Esophagus (tissue), 2 donors: ENCODE measurements around the gene CHMP4A. TPM values are rescaled to one million over a fixed set of nuclear protein-coding genes. Genes with fewer than 3 reads are reported as not detected.
"Not testable (repeated sequence)": the region's sequence is repeated elsewhere in the genome, so short reads cannot be mapped to it uniquely, and the experiment has no call there.

Experiments used
- H3K27ac ChIP-seq, 2 donors: one replicate each; pipeline ENCODE4 v1.5.1; 2013; ENCODE audit warnings: low read depth in 2 of 2, mild to moderate bottlenecking in 2 of 2, inconsistent platforms in 1 of 2, low read length in 1 of 2, moderate library complexity in 1 of 2
- H3K27me3 ChIP-seq, 2 donors: one replicate each; pipeline ENCODE4 v1.6.1; 2013; ENCODE audit warnings: low read length in 2 of 2, control low read depth in 1 of 2, mild to moderate bottlenecking in 1 of 2; ENCODE audit not compliant: insufficient read depth in 2 of 2, control insufficient read depth in 1 of 2
- H3K36me3 ChIP-seq, 2 donors: one replicate each; pipeline ENCODE4 v1.6.1; 2013; ENCODE audit warnings: low read length in 1 of 2; ENCODE audit not compliant: control insufficient read depth in 2 of 2, insufficient read depth in 2 of 2
- H3K4me1 ChIP-seq, 2 donors: one replicate each; pipeline ENCODE4 v1.6.1; 2013; ENCODE audit warnings: low read length in 1 of 2; ENCODE audit not compliant: control insufficient read depth in 2 of 2, insufficient read depth in 2 of 2
- H3K4me3 ChIP-seq, 2 donors: one replicate each; pipeline ENCODE4 v1.5.1; 2013; ENCODE audit warnings: low read length in 2 of 2, mild to moderate bottlenecking in 2 of 2, low read depth in 1 of 2, moderate library complexity in 1 of 2
- H3K9me3 ChIP-seq, 2 donors: one replicate each; pipeline ENCODE4 v1.6.1; 2013; ENCODE audit warnings: mild to moderate bottlenecking in 2 of 2, low read depth in 1 of 2, low read length in 1 of 2, moderate library complexity in 1 of 2; ENCODE audit not compliant: control insufficient read depth in 2 of 2, insufficient read depth in 1 of 2
- WGBS, 2 donors: extraction: QIAGEN DNeasy Blood & Tissue Kit; methylation state at CpG; one replicate each; pipeline ENCODE4 v1.1.7; 2013; 5-methylcytosine and 5-hydroxymethylcytosine counted together
- polyA plus RNA-seq, 2 donors: library from polyadenylated mRNA; stranded (reverse); fragments of 200-250 nt; gene quantifications; one replicate each; pipeline ENCODE4 v1.2.3, GENCODE V29; 2013
- donor health status: healthy with polysubstance abuse.
- donor health status: Bipolar disorder and iron deficiency.

CHMP4A gene
- polyA plus RNA-seq, 2 donors = 37.0 to 65.7 TPM

DNA sequence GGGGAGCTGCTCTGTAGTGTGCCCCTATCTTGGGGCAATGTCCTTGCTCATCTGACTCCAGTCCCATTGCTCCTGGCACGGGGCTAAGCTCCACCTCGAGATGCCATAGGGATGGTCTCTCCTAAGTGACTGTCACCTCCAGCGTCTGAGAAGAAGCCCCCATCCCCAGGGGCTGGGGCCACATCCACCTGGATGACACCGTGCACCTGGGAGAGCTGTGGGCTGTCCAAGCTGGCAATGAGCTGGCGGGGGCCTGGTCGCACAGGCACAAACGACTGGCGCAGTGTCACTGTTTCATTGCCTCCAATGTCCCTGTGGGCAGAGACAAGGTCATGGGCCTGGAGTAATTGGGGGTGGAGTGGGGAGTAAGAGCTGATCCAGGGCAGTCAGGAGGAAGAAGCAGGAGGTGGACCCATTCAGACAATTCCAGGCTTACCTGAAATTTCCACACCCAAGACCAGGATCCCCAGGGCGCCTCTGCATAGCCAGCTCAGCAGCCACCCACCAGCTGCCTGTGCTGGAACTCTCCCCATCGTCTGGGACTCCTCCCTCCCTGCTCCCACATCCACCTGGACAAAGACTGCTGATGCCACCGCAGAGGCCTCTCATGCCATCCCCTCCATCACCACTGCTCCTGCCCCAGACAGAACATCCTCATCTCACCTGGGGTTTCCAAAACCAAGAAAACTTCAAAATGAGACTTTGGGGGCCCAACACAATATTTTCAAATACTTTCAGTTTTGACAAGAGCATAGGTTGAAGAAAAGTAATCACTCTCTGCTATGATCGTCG is 36.1 kb upstream of the CHMP4A start:
- 72 to 76% methylated on average over 13 of the region's 13 CpGs for WGBS, 2 donors
- H3K27me3 ChIP-seq = no peaks in the 10 kb centered on the region
- H3K4me1 ChIP-seq = peaks cover 0 to 4% of the 10 kb centered on the region in 2 donors
- H3K9me3 ChIP-seq = no peaks in the 10 kb centered on the region
- no peak overlapping the region for H3K27ac ChIP-seq
- peaks cover 3 to 31% of the 10 kb centered on the region in 2 donors for H3K36me3 ChIP-seq
- no peak overlapping the region for H3K4me3 ChIP-seq

DNA sequence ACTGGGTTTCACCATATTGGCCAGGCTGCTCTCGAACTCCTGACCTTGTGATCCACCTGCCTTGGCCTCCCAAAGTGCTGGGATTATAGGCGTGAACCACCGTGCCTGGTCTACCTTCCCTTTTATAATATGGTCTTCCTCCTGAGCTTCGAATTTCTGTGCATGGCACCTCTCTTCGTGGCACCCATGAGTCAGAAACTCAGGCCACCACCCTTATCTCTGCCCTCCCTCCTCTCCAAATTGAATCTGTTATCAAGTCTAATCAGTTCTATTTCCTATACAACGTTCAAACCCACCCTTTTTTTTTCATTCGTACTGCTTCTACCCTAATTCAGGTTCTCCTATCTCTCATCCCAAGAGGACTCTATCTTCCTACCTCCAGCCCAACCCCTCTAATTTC is 34.1 kb upstream of the CHMP4A start:
- WGBS, 2 donors = 67 to 74% methylated on average over 7 of the region's 7 CpGs
- peak overlapping the region in 1 of 2 donors; percentile 3 for H3K27ac ChIP-seq

DNA sequence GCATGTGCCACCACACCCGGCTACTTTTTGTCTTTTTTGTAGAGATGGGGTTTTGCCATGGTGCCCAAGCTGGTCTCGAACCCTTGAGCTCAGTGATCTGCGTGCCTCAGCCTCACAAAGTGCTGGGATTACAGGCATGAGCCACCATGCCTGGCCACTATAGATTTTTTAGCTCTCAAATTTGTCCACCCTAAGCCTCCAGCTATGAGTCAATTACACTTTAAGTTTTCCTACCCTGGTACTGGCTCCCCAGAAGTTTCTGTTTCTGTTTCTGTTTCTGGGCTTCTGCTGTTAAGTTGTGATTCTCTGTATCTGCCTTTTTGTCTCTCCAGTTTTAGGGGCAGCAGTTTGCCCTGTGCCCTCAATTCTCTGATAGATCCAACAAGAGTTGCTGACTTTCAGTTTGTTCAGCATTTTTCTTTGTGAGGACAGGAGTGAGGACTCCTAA is 33.5 kb upstream of the CHMP4A start:
- WGBS, 2 donors = 61 to 77% methylated on average over 3 of the region's 3 CpGs
- H3K4me3 ChIP-seq = no peak overlapping the region
- peaks cover 3 to 11% of the 10 kb centered on the region in 2 donors for H3K36me3 ChIP-seq
- H3K4me1 ChIP-seq = no peaks in the 10 kb centered on the region
- H3K9me3 ChIP-seq = no peaks in the 10 kb centered on the region
- H3K27ac ChIP-seq = peak overlapping the region in 1 of 2 donors; percentile 28
- H3K27me3 ChIP-seq = no peaks in the 10 kb centered on the region

More for the DNA sequence above, 34.1 kb upstream of the CHMP4A start:
- Histone ChIP-seq H3K27me3 (no peaks in the 10 kb centered on the region), H3K36me3 (peaks cover 3 to 18% of the 10 kb centered on the region in 2 donors), H3K9me3 (no peaks in the 10 kb centered on the region), H3K4me1 (peaks cover 0 to under 1% of the 10 kb centered on the region in 2 donors), H3K4me3 (no peak overlapping the region)

DNA sequence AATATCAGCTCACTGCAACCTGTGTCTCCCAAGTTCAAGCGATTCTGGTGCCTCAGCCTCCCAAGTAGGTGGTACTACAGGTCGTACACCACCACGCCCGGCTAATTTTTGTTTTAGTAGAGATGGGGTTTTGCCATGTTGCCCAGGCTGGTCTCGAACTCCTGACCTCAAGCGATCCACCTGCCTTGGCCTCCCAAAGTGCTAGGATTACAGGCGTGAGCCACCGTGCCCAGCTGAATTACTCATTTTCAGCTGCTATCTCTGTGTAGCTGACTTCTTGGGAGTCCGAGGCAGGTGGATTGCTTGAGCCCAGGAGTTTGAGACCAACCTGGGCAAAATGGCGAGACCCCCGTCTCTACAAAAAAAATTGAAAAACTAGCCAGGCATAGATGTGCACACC is 32.1 kb upstream of the CHMP4A start:
- peaks cover 7 to 11% of the 10 kb centered on the region in 2 donors for H3K36me3 ChIP-seq
- WGBS, 2 donors = 90 to 93% methylated on average over 11 of the region's 11 CpGs
- H3K4me3 ChIP-seq, H3K27ac ChIP-seq, H3K4me1 ChIP-seq, H3K9me3 ChIP-seq, H3K27me3 ChIP-seq: not testable (repeated sequence)

DNA sequence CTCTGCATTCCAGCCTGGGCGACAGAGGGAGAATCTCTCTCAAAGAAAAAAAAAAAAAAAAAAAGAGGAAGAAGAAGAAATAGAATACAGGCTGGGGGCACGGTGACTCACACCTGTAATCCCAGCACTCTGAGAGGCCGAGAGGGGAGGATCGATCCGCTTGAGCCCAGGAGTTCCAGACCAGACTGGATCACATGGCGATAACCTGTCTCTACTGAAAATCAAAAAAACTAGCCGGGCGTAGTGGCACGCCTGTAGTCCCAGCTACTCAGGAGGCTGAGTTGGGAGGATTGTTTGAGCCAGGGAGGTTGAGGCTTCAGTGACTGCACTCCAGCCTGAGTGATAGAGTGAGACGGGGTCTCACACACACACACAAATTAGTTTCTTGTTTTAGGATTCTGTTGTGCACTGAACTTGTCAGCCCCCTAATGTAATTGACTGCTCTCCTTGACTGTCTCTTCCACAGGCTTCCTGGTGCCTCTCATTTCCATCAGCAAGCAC is 30.1 kb upstream of the CHMP4A start:
- Histone ChIP-seq H3K27ac (peak overlapping the region; percentile 99 to 100), H3K27me3 (no peaks in the 10 kb centered on the region), H3K4me1 (peaks cover 2 to 12% of the 10 kb centered on the region in 2 donors), H3K4me3 (peak overlapping the region; percentile 69 to 76), H3K36me3 (peaks cover 11 to 18% of the 10 kb centered on the region in 2 donors), H3K9me3 (no peaks in the 10 kb centered on the region)
- WGBS, 2 donors = 41 to 50% methylated on average over 10 of the region's 10 CpGs

DNA sequence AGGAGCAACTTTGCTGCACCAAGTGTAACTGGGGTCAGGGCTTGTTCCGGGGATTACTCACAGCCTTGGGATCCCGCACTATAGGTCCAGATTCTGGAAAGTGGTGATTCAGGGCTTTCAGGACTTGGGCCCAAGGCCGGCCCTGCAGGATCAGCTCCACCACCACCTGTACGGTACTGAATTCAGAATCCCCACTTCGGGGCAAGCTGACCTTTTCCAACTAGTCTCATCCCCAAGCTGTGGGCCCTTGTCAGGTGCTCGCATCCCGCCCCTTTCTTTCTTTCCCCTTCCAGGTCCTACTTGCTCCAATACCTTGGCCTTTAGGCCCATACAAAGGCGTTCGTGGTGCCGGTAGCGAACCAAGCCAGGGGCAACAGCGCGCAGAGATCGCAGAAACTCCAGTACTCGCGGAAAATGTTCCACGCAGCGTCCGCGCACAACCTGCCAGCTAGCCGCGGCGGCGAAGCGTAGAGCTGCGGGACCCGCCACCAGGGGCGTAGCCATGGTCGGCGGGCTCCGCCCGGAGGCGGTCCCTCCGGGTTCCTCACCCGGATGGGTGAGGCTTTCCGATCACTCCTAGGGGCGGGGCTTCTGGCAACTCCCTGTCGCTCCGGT is 28.6 kb upstream of the CHMP4A start:
- peak overlapping the region; percentile 99 to 100 for H3K27ac ChIP-seq
- no peaks in the 10 kb centered on the region for H3K9me3 ChIP-seq
- H3K27me3 ChIP-seq = no peaks in the 10 kb centered on the region
- 1 to 2% methylated on average over 39 of the region's 39 CpGs for WGBS, 2 donors
- H3K4me3 ChIP-seq = peak overlapping the region; percentile 69 to 76
- H3K36me3 ChIP-seq = peaks cover 19 to 29% of the 10 kb centered on the region in 2 donors
- H3K4me1 ChIP-seq = peaks cover 2 to 12% of the 10 kb centered on the region in 2 donors

DNA sequence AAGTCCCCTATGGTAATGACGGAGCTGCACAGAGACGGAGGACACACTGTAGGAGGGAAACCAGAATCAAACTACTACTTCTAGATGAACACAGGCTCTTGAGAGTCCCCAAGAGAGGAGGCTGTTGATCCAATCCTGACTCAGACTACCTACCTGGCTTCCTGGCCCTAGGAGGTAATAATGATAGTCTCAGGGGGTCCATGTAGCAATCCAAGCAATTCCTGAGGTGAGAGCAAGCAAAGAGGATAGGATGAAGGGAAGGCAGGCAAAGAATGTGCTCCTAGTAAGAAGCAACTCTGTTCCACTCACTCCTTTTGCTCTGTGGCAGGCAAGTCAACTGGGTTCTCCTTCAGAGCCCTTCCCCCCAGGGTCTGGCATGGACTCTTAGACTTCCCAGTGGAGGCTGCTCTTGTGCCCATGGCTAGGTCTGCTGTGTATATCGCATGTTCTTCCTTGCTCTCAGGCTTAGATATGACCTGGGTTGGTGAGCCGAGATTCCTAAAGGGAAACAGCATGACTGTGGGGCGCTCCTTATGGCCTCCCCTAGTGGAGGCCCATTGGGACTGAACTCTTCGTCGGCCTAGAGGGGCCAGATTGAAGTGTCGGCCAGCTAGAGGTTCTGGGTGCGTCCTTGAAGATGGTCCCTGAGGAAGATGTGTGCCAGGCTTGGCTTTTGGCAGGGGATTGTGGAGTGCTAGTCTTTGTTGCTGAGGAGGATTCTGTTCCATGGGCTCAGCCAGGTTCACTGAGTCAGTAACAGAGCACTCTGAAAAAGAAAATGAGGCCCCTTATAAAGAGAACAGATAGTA is 27.0 kb upstream of the CHMP4A start:
- no peak overlapping the region for H3K4me3 ChIP-seq
- peaks cover 25 to 40% of the 10 kb centered on the region in 2 donors for H3K36me3 ChIP-seq
- peak overlapping the region; percentile 20 to 76 for H3K27ac ChIP-seq

DNA sequence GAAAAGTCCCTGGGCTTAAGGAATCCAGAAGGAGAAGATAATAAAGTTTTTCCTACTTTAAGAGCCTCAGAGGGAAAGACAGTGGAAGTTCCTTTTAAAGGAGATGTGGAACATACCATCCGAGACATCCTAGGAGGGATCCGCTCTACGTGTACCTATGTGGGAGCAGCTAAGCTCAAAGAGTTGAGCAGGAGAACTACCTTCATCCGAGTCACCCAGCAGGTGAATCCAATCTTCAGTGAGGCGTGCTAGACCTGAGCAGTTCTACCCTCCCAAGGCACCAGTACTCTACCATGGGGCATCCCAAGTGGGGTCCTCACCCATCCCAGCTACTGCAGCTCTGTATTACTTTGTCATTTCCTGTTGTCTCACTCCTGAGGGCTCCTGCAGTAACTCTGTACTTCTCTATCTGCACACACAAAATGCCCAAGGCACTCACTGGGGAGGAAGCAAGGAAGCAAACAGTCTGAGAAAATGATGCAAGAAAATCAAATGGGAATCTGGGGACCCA is 25.3 kb upstream of the CHMP4A start:
- WGBS, 2 donors = 88 to 95% methylated on average over 5 of the region's 5 CpGs
- Histone ChIP-seq H3K4me1 (peaks cover 2 to 13% of the 10 kb centered on the region in 2 donors), H3K36me3 (peaks cover 25 to 40% of the 10 kb centered on the region in 2 donors), H3K27me3 (no peaks in the 10 kb centered on the region), H3K4me3 (no peak overlapping the region), H3K9me3 (no peaks in the 10 kb centered on the region), H3K27ac (peak overlapping the region in 1 of 2 donors; percentile 68)

More for the DNA sequence above, 27.0 kb upstream of the CHMP4A start:
- WGBS, 2 donors = 86 to 92% methylated on average over 9 of the region's 9 CpGs
- no peaks in the 10 kb centered on the region for H3K9me3 ChIP-seq
- H3K27me3 ChIP-seq = no peaks in the 10 kb centered on the region
- H3K4me1 ChIP-seq = peaks cover 2 to 13% of the 10 kb centered on the region in 2 donors

DNA sequence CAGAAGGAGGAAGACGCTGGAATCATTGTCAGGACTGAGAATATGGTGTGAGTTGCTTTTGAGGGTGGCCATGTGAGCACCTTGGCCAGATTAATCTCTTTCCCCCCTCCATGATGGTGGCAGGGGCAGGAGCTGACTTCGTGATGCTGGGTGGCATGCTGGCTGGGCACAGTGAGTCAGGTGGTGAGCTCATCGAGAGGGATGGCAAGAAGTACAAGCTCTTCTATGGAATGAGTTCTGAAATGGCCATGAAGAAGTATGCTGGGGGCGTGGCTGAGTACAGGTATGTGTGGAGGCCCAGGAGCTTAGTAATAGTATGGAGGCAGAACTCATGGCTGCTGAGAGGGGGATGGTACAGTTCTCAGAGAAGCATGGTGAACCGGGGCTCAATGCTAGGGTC is 24.8 kb upstream of the CHMP4A start:
- Histone ChIP-seq H3K4me1 (peaks cover 2 to 13% of the 10 kb centered on the region in 2 donors), H3K36me3 (peaks cover 25 to 40% of the 10 kb centered on the region in 2 donors), H3K4me3 (no peak overlapping the region), H3K27me3 (no peaks in the 10 kb centered on the region), H3K27ac (peak overlapping the region in 1 of 2 donors; percentile 68), H3K9me3 (no peaks in the 10 kb centered on the region)
- 74 to 78% methylated on average over 5 of the region's 5 CpGs for WGBS, 2 donors
